Endothelial cell (in vitro differentiated cells): ENCODE measurements around the gene SLIT1. TPM values are rescaled to one million over a fixed set of nuclear protein-coding genes. Genes with fewer than 3 reads are reported as not detected.

Source experiments
- DNase-seq: peaks from one replicate; pipeline ENCODE4 v3.0.0; 2021; ENCODE audit warnings: low spot score
- H3K27ac Mint-ChIP-seq: one replicate; pipeline ENCODE4 v1.8.0; 2021; ENCODE audit warnings: mixed read lengths, inconsistent platforms; ENCODE audit not compliant: unreplicated experiment
- H3K27me3 Mint-ChIP-seq: one replicate; pipeline ENCODE4 v1.8.0; 2021; ENCODE audit warnings: mild to moderate bottlenecking, moderate library complexity, mixed read lengths, inconsistent platforms; ENCODE audit not compliant: unreplicated experiment
- H3K36me3 Mint-ChIP-seq: one replicate; pipeline ENCODE4 v1.8.0; 2021; ENCODE audit warnings: mild to moderate bottlenecking, low read depth, mixed read lengths, inconsistent platforms; ENCODE audit not compliant: unreplicated experiment
- H3K4me1 Mint-ChIP-seq: one replicate; pipeline ENCODE4 v1.8.0; 2021; ENCODE audit warnings: mild to moderate bottlenecking, mixed read lengths, inconsistent platforms; ENCODE audit not compliant: unreplicated experiment
- H3K4me3 Mint-ChIP-seq: one replicate; pipeline ENCODE4 v1.8.0; 2021; ENCODE audit warnings: mild to moderate bottlenecking, mixed read lengths, inconsistent platforms; ENCODE audit not compliant: unreplicated experiment
- H3K9me3 Mint-ChIP-seq: one replicate; pipeline ENCODE4 v1.8.0; 2021; ENCODE audit warnings: mixed read lengths, inconsistent platforms; ENCODE audit not compliant: unreplicated experiment
- CTCF ChIP-seq: fragments of 200-600 bp; sonication (generic); IDR thresholded peaks from one replicate; pipeline ENCODE4 v1.5.0; 2021; ENCODE audit warnings: antibody characterized with exemption; ENCODE audit not compliant: unreplicated experiment
- total RNA-seq: library from RNA; stranded (reverse); fragmentation: NEBNext Ultra II Directional; extraction: Animal tissue kit (Norgen Biotek cat#: 25700); gene quantifications from one replicate; pipeline ENCODE4 v1.2.1, GENCODE V29; 2021; ENCODE audit not compliant: unreplicated experiment

The SLIT1 gene
- total RNA-seq, 1 donor from 2014 or later = 0.54 TPM

DNA sequence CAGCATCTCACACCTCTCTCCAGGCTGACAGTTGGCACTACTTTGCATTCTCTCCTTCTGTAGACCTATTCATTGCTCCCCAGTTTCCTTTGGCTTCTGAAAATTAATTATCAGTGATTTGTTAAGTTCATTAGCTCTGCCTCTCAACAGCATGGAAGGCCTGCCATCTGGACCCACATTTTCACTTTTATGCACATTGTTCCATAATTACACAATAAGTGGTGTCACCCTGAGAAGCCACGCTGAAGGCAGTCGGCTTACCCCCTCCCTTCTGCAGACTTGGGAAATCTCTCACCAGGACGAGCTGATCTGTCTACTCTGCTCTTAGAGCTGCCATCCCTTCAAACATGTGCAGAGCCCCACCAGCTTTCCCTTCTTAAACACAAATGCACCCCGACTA is 64.7 kb downstream of the SLIT1 start:
- TF ChIP-seq CTCF = no peak
- no peaks in the 10 kb centered on the region for H3K27me3 Mint-ChIP-seq

DNA sequence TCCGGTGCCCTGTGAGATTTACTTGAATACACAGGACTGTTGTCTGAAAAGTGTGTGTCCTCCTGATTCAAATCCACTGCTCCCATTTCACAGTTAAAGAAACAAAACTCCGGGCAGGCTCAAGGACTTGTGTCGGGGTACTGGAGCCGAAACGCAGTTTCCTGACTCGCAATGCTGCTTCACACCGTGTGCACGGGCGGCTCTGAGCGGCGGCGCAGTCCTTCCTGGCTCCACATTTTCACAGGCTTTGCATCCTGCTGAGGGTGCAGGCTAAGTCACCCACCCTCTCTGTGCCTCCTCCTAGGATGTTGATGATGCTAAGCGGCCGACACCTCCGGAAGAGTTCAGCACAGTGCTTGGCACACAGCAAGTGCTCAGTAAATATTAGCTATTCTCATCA is 65.4 kb downstream of the SLIT1 start:
- no peak overlapping the region for H3K4me3 Mint-ChIP-seq
- no peak for DNase-seq
- H3K36me3 Mint-ChIP-seq = no peaks in the 10 kb centered on the region
- H3K27me3 Mint-ChIP-seq = no peaks in the 10 kb centered on the region
- no peaks in the 10 kb centered on the region for H3K9me3 Mint-ChIP-seq
- H3K27ac Mint-ChIP-seq = no peak overlapping the region
- no peak for TF ChIP-seq CTCF
- no peaks in the 10 kb centered on the region for H3K4me1 Mint-ChIP-seq

More for the DNA sequence above, 64.7 kb downstream of the SLIT1 start:
- Mint-ChIP-seq H3K4me3 (no peak overlapping the region), H3K9me3 (no peaks in the 10 kb centered on the region), H3K36me3 (no peaks in the 10 kb centered on the region), H3K4me1 (no peaks in the 10 kb centered on the region), H3K27ac (no peak overlapping the region)
- no peak for DNase-seq

- DNase-seq = no peak
- Mint-ChIP-seq H3K27ac (no peak overlapping the region), H3K4me1 (no peaks in the 10 kb centered on the region), H3K9me3 (no peaks in the 10 kb centered on the region), H3K36me3 (no peaks in the 10 kb centered on the region), H3K27me3 (no peaks in the 10 kb centered on the region), H3K4me3 (no peak overlapping the region)
- TF ChIP-seq CTCF = no peak
Observed at GRCh38 chr10:97119058-97119745, 66.6 kb downstream of the SLIT1 start.

DNA sequence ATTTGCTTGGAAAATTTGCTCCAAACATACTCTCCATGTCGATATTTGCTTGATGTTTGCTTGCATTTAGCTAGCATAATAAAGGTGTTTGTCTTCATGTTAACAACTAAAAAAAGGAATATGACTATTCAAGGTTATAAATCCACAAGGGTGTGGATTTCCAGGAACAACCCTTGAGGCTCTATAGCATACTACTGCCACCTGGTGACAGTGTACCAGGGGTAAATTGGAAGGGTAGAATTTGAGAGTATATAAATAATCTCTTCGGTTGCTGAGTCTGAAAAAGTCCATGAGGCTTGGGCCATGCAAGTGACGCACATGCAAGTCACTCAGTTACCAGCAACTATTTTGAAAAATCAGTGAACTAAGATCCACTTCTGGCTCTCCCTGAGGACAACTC is 68.4 kb downstream of the SLIT1 start:
- H3K4me3 Mint-ChIP-seq = no peak overlapping the region
- no peaks in the 10 kb centered on the region for H3K36me3 Mint-ChIP-seq
- DNase-seq = no peak
- no peaks in the 10 kb centered on the region for H3K4me1 Mint-ChIP-seq
- H3K9me3 Mint-ChIP-seq = no peaks in the 10 kb centered on the region
- TF ChIP-seq CTCF = peak; percentile 16
- H3K27ac Mint-ChIP-seq = no peak overlapping the region
- no peaks in the 10 kb centered on the region for H3K27me3 Mint-ChIP-seq

DNA sequence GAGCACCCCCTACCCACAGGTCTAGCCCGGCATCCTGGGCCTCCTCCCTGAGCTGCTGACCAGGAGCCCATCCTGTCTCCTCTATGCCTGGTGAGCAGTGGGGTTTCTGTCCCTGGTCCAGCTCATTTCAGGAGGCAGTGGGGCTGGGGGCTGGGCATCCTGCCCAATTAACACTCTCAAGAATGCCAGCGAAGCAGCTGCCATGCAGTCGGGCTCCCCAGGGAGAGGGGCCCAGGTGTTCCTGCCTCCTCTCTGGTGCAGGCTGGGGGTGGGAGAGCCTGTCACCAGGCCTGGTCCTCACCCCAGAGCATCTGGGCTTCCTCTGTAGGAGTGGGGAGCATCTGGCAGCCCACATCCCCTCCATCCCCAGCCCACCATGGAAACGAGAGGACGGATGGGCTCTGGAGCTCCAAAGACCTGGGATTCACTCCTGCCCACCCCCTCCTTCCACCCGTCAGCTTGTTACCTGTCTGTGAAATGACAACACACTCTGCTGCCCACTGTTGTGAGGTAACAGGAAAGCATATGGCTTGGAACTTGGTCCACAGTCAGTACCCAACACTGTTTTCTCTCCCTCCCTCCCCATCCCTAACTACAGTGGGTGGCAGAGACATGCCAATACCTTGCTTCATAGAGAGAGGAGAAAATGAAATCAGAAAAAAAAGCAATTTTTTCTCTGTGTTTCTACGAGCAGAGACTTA is 69.1 kb downstream of the SLIT1 start:
- TF ChIP-seq CTCF = no peak
- Mint-ChIP-seq H3K4me1 (no peaks in the 10 kb centered on the region), H3K27me3 (no peaks in the 10 kb centered on the region), H3K9me3 (no peaks in the 10 kb centered on the region), H3K4me3 (no peak overlapping the region), H3K27ac (no peak overlapping the region), H3K36me3 (no peaks in the 10 kb centered on the region)
- no peak for DNase-seq
